ENCODE results near the gene IRAK2. TPM values are rescaled to one million over a fixed set of nuclear protein-coding genes. Genes with fewer than 3 reads are reported as not detected.
A peak's percentile ranks its signal among the peaks of the same experiment; 100 is the strongest.

IRAK2 gene
- total RNA-seq, 1 experiment from 2014 or later: 25.1 TPM

DNA sequence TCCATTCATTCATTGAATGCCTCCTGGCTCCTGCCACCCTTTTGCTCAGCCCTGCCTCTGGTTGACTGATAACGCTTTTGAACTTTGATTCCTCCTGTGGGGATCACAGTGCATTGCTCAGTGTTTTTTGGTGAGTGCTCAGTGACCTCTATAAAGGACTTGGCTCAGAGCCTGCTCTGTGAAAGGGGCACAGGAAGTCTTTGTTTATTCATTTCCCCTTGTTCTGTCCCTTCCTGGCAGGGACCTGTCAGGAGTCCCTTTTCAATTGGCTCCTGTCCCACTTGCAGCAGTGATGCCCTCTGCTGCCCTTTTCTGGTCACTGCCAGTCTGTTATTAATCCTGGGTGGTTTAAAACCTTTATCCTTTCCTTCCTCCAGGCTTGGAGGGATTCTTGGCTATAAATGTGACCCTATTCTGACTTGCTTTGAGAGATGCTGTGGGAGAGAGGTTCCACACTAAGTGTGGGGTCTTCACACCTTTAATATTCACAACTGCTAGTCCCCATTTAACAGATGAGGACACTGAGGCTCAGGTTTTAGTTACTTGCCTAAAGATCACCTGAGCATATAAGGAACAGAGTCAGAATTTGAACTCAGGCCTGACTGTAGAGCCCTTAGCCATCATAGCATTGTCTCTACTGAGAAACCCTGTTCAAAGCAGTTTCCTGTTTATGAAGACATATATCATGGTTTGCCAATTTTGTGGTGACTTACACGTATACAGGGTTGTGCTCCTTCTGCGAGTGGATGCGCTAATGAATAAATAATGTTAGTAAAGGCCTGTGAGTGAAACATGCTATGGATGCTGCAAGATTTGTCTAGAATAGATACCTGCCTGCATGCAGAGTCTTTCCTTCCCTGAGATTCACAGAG, 60.3 kb downstream of the IRAK2 start:
- no peaks in the 10 kb centered on the region; the same call in 1 of the 2 replicates for H3K36me3 ChIP-seq (ENCODE audit: control insufficient read depth, insufficient read depth, low read length)
- H3K27me3 ChIP-seq (ENCODE audit: control insufficient read depth, insufficient read depth, low read length): no peaks in the 10 kb centered on the region
- no peak overlapping the region for H3K4me3 ChIP-seq (ENCODE audit: low read depth in 2 of 2, low read length in 2 of 2)
- BruUV-seq (replicated peaks): TSS peak; percentile 57
- peaks cover 3% of the 10 kb centered on the region for H3K4me1 ChIP-seq (ENCODE audit: control insufficient read depth, insufficient read depth, low read length)
- TF ChIP-seq POLR2AphosphoS5 (IDR thresholded peaks at IDR 0.05; ENCODE audit: low read depth, low read length) (no peak; the same call in 1 of the 2 replicates), TCF7L2 (IDR thresholded peaks at IDR 0.05; ENCODE audit: low read depth, low read length) (no peak), SIN3A (IDR thresholded peaks at IDR 0.05; ENCODE audit: borderline replicate concordance, insufficient read depth, low read depth, low read length) (no peak)
- TF ChIP-seq, protein P1, sequence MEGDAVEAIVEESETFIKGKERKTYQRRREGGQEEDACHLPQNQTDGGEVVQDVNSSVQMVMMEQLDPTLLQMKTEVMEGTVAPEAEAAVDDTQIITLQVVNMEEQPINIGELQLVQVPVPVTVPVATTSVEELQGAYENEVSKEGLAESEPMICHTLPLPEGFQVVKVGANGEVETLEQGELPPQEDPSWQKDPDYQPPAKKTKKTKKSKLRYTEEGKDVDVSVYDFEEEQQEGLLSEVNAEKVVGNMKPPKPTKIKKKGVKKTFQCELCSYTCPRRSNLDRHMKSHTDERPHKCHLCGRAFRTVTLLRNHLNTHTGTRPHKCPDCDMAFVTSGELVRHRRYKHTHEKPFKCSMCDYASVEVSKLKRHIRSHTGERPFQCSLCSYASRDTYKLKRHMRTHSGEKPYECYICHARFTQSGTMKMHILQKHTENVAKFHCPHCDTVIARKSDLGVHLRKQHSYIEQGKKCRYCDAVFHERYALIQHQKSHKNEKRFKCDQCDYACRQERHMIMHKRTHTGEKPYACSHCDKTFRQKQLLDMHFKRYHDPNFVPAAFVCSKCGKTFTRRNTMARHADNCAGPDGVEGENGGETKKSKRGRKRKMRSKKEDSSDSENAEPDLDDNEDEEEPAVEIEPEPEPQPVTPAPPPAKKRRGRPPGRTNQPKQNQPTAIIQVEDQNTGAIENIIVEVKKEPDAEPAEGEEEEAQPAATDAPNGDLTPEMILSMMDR (IDR thresholded peaks at IDR 0.05): peak; percentile 77; the same call in 1 of the 2 replicates
- TF ChIP-seq, protein P2, sequence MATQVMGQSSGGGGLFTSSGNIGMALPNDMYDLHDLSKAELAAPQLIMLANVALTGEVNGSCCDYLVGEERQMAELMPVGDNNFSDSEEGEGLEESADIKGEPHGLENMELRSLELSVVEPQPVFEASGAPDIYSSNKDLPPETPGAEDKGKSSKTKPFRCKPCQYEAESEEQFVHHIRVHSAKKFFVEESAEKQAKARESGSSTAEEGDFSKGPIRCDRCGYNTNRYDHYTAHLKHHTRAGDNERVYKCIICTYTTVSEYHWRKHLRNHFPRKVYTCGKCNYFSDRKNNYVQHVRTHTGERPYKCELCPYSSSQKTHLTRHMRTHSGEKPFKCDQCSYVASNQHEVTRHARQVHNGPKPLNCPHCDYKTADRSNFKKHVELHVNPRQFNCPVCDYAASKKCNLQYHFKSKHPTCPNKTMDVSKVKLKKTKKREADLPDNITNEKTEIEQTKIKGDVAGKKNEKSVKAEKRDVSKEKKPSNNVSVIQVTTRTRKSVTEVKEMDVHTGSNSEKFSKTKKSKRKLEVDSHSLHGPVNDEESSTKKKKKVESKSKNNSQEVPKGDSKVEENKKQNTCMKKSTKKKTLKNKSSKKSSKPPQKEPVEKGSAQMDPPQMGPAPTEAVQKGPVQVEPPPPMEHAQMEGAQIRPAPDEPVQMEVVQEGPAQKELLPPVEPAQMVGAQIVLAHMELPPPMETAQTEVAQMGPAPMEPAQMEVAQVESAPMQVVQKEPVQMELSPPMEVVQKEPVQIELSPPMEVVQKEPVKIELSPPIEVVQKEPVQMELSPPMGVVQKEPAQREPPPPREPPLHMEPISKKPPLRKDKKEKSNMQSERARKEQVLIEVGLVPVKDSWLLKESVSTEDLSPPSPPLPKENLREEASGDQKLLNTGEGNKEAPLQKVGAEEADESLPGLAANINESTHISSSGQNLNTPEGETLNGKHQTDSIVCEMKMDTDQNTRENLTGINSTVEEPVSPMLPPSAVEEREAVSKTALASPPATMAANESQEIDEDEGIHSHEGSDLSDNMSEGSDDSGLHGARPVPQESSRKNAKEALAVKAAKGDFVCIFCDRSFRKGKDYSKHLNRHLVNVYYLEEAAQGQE (IDR thresholded peaks at IDR 0.05; ENCODE audit: insufficient read depth in 1 of 2, low read depth in 2 of 2, low read length in 1 of 2): no peak
- ChIA-PET POLR2A (interaction anchor here (0.6 kb wide), 1 partner anchor 19 kb away, joined by 3 read pairs; no protein-coding TSS in a partner anchor), CTCF (no interaction called here)
- in situ Hi-C loops (cut with HindIII; ENCODE audit: low pct_unique_long_range_greater_than_20kb, low sequenced_read_pairs): no loop called here
- no peaks in the 10 kb centered on the region for H3K9me3 ChIP-seq (ENCODE audit: control insufficient read depth, insufficient read depth, low read depth, low read length)
- H3K27ac ChIP-seq (ENCODE audit: low read length): no peak overlapping the region
- ATAC-seq (peak; percentile 78), DNase-seq (ENCODE audit: low read depth, low spot score) (peak; percentile 60)
- intact Hi-C loops (cut with micrococcal nuclease; ENCODE audit: unreplicated experiment): loop anchor here (10.0 kb wide), 1 partner anchor 50 kb away; no protein-coding TSS in a partner anchor

DNA sequence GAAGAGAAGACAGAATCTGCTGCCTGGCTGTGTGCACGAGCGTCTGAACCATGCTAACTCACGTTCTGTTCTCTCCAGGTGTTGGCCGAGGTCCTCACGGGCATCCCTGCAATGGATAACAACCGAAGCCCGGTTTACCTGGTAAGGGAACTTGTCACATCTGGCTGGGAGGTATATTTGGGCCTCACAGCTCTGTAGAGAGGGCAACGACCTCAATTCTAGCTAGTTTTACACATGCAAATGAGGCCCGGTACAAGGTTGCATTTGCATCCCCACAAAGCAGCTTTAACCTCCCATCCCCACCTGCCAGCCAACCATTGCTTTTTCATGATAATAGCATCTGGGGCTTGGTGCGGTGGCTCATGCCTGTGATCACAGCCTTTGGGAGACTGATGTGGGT, 61.6 kb downstream of the IRAK2 start:
- in situ Hi-C loops (cut with HindIII; ENCODE audit: low pct_unique_long_range_greater_than_20kb, low sequenced_read_pairs) (no loop called here), intact Hi-C loops (cut with micrococcal nuclease; ENCODE audit: unreplicated experiment) (loop anchor here (10.0 kb wide), 1 partner anchor 51 kb away; no protein-coding TSS in a partner anchor)
- no TSS peak for BruUV-seq (replicated peaks)
- DNase-seq (ENCODE audit: low read depth, low spot score): no peak
- no peak overlapping the region for H3K4me3 ChIP-seq (ENCODE audit: low read depth in 2 of 2, low read length in 2 of 2)
- H3K4me1 ChIP-seq (ENCODE audit: control insufficient read depth, insufficient read depth, low read length): peaks cover 3% of the 10 kb centered on the region
- H3K9me3 ChIP-seq (ENCODE audit: control insufficient read depth, insufficient read depth, low read depth, low read length): no peaks in the 10 kb centered on the region
- CTCF ChIA-PET: no interaction called here
- H3K36me3 ChIP-seq (ENCODE audit: control insufficient read depth, insufficient read depth, low read length): no peaks in the 10 kb centered on the region; the same call in 1 of the 2 replicates
- ATAC-seq: no peak
- no peak overlapping the region for H3K27ac ChIP-seq (ENCODE audit: low read length)
- H3K27me3 ChIP-seq (ENCODE audit: control insufficient read depth, insufficient read depth, low read length): no peaks in the 10 kb centered on the region
- POLR2A ChIA-PET: no interaction called here
- TF ChIP-seq, protein P2 (IDR thresholded peaks at IDR 0.05; ENCODE audit: insufficient read depth in 1 of 2, low read depth in 2 of 2, low read length in 1 of 2): no peak
- TF ChIP-seq SIN3A (IDR thresholded peaks at IDR 0.05; ENCODE audit: borderline replicate concordance, insufficient read depth, low read depth, low read length) (no peak), TCF7L2 (IDR thresholded peaks at IDR 0.05; ENCODE audit: low read depth, low read length) (no peak), POLR2AphosphoS5 (IDR thresholded peaks at IDR 0.05; ENCODE audit: low read depth, low read length) (no peak)
- TF ChIP-seq, protein P1 (IDR thresholded peaks at IDR 0.05): no peak

Data from Panc1 (cell line).